Body of pancreas (tissue), 4 donors: ENCODE measurements around the gene CCDC127.

ENCODE experiments used
- POLR2A ChIP-seq, 3 donors: fragments of 450-650 bp; IDR thresholded peaks; one replicate each; pipeline ENCODE4 v1.6.1; 2016; ENCODE audit warnings: antibody characterized with exemption in 3 of 3, mild to moderate bottlenecking in 2 of 3
- TF ChIP-seq, protein P1 (sequence below), 7 experiments: fragments of 450-650 bp in 4 of 7; fragments of 200-600 bp in 3 of 7; sonication (generic) in 3 of 7; IDR thresholded peaks; one replicate each; pipeline ENCODE4 v1.5.1; 2016 to 2019; ENCODE audit warnings: antibody characterized with exemption in 7 of 7

DNA sequence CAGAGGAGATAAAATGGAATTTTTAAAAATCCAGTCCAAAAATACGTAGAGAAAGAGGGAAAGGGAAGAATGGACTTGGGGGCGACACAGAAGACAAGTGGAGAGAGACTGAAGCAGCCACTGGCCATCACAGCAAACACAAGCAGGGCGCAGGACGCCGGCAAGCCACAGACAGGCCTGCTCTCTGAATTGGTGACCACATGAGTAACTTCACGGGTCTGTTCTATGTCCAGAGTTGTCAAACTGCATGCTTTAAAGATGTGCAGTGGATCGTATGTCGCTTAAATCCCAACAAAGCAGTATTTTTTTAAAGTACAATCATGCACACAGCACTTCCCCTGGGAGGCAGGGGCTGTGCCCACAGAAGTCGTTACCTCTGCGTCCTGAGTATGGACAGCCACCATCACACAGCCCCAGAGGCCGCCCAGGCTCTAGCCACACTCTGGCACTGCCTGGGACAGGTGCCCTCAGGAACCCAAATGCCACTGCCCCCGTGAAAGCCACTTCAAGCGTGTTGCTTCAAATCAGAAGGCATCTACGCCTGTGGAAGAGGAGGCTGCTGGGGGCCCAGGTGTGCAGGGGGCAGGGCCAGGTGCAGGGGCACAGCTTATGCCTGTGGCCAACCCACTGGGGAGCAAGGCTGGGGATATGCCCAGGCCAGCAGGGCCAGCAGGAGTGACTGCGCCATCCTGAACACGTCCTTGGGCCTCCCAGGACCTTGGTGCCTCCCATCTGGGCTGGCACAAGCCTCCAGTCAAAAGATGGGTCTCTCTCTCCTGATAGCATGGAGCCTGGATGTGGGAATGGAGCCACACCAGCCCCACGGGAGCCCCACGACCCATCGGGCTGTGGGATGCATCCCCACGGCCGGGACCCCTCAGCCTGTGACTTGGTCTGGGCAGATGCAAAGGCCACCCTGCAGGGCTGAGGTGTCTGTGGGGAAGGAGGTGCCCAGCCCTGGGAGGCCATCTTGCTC lies 32.6 kb downstream of the CCDC127 start:
- TF ChIP-seq, protein P1, sequence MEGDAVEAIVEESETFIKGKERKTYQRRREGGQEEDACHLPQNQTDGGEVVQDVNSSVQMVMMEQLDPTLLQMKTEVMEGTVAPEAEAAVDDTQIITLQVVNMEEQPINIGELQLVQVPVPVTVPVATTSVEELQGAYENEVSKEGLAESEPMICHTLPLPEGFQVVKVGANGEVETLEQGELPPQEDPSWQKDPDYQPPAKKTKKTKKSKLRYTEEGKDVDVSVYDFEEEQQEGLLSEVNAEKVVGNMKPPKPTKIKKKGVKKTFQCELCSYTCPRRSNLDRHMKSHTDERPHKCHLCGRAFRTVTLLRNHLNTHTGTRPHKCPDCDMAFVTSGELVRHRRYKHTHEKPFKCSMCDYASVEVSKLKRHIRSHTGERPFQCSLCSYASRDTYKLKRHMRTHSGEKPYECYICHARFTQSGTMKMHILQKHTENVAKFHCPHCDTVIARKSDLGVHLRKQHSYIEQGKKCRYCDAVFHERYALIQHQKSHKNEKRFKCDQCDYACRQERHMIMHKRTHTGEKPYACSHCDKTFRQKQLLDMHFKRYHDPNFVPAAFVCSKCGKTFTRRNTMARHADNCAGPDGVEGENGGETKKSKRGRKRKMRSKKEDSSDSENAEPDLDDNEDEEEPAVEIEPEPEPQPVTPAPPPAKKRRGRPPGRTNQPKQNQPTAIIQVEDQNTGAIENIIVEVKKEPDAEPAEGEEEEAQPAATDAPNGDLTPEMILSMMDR (IDR thresholded peaks at IDR 0.05): no peak
- TF ChIP-seq POLR2A (IDR thresholded peaks at IDR 0.05): no peak
